ENCODE results near the gene ERC2. TPM values are rescaled to one million over a fixed set of nuclear protein-coding genes. Genes with fewer than 3 reads are reported as not detected.

Gene ERC2
- total and polyA plus RNA-seq, 2 donors (not counting 1 experiment from before 2014, with no cell fraction given), result 0.14 to 0.17 TPM

DNA sequence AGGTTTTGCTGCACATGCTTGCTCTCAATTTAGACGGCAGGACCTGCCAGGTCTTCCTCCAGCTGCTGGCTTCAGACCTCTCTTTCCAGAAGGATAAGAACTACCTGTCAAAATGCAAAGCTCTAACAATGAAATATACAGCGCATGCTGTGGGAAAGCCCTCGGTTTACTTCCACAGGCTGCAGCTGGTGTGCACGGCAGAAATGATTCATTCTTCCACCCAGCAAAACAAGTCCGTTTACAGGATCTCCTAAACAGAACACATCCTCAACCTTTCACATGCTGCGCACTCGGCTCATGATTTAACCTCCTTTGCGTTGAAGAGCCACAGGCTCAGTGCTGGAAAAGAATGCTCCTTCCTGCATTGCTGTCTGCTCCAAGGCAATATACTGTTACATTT is 888.8 kb downstream of the ERC2 start:
- no peak for DNase-seq (ENCODE audit: low read depth in 2 of 2)
- H3K4me3 ChIP-seq (replicated peaks in 1 of 4; ENCODE audit: control extremely low read depth in 1 of 4, insufficient read depth in 1 of 4, low read depth in 3 of 4, low read length in 4 of 4), result no peak overlapping the region
- H4K20me1 ChIP-seq (ENCODE audit: control insufficient read depth, extremely low read depth, insufficient read depth, low read length), result no peaks in the 10 kb centered on the region
- H3K4me2 ChIP-seq (ENCODE audit: extremely low read depth, insufficient read depth, low read length), result no peak overlapping the region
- H2AFZ ChIP-seq (ENCODE audit: low read length), result no peak overlapping the region
- H3K27me3 ChIP-seq (ENCODE audit: control insufficient read depth, insufficient read depth, low read length), result no peaks in the 10 kb centered on the region
- H3K27ac ChIP-seq (ENCODE audit: insufficient read depth, low read length), result no peak overlapping the region
- no peak overlapping the region for H3K9ac ChIP-seq (ENCODE audit: insufficient read depth, low read length)
- H3K9me3 ChIP-seq (ENCODE audit: control insufficient read depth, insufficient read depth, low read depth, low read length), result no peaks in the 10 kb centered on the region
- H3K4me1 ChIP-seq (ENCODE audit: control insufficient read depth, extremely low read depth, insufficient read depth, low read length), result no peaks in the 10 kb centered on the region
- H3K79me2 ChIP-seq (ENCODE audit: control insufficient read depth, insufficient read depth, low read length), result no peaks in the 10 kb centered on the region
- TF ChIP-seq CTCF (conservative IDR thresholded peaks at IDR 0.05 in 1 of 2, IDR thresholded peaks at IDR 0.05 in 1 of 2; ENCODE audit: low read depth in 1 of 2, low read length in 2 of 2) (no peak), EZH2 (IDR thresholded peaks at IDR 0.05; ENCODE audit: low read length, missing control alignments) (no peak)
- H3K36me3 ChIP-seq (ENCODE audit: control insufficient read depth, insufficient read depth, low read length), result no peaks in the 10 kb centered on the region

DNA sequence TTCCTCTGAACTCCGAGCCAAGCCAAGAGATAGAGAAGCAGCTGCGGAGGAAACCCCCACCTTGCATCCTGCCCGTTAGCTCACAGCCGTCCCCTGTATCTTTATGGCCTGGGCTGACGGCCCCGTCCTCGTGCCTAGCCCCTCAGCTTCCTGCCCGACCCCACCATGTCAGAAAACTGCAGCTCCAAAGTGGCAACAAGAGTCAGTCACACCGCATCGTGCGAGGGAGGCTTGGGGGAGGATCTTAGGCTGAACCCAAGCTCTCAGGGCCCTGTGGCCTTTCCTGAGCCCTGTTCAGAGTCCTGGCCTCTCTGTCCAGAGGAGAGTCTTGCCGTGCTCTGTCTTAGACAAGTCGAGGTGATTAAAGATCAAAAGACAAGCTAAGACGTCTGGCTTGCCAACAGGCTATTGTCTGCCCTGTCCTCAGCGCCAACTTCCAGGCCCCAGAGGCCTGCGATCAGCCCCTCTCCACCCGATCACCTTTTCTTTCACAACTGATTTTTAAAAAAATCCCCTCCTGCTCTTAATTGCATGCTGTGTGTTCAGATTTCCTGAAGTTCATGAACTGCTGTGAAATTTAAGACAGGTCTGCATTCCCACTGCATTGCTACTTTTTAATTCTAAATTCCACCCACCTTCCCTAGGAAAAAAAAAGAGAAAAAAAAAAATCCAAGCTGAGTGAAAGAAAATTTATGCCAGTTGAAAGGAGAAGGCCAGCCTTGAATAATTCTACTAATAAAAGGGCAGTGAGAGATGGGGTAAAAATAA is 891.5 kb downstream of the ERC2 start:
- Histone ChIP-seq H2AFZ (ENCODE audit: low read length) (no peak overlapping the region), H3K9ac (ENCODE audit: insufficient read depth, low read length) (no peak overlapping the region), H3K4me3 (replicated peaks in 1 of 4; ENCODE audit: control extremely low read depth in 1 of 4, insufficient read depth in 1 of 4, low read depth in 3 of 4, low read length in 4 of 4) (no peak overlapping the region), H3K36me3 (ENCODE audit: control insufficient read depth, insufficient read depth, low read length) (no peaks in the 10 kb centered on the region), H3K27me3 (ENCODE audit: control insufficient read depth, insufficient read depth, low read length) (no peaks in the 10 kb centered on the region), H4K20me1 (ENCODE audit: control insufficient read depth, extremely low read depth, insufficient read depth, low read length) (no peaks in the 10 kb centered on the region), H3K79me2 (ENCODE audit: control insufficient read depth, insufficient read depth, low read length) (no peaks in the 10 kb centered on the region), H3K9me3 (ENCODE audit: control insufficient read depth, insufficient read depth, low read depth, low read length) (no peaks in the 10 kb centered on the region), H3K4me1 (ENCODE audit: control insufficient read depth, extremely low read depth, insufficient read depth, low read length) (no peaks in the 10 kb centered on the region), H3K4me2 (ENCODE audit: extremely low read depth, insufficient read depth, low read length) (no peak overlapping the region), H3K27ac (ENCODE audit: insufficient read depth, low read length) (no peak overlapping the region)
- no peak for TF ChIP-seq CTCF (conservative IDR thresholded peaks at IDR 0.05 in 1 of 2, IDR thresholded peaks at IDR 0.05 in 1 of 2; ENCODE audit: low read depth in 1 of 2, low read length in 2 of 2)
- TF ChIP-seq EZH2 (IDR thresholded peaks at IDR 0.05; ENCODE audit: low read length, missing control alignments), result no peak
- DNase-seq (ENCODE audit: low read depth in 2 of 2), result no peak

DNA sequence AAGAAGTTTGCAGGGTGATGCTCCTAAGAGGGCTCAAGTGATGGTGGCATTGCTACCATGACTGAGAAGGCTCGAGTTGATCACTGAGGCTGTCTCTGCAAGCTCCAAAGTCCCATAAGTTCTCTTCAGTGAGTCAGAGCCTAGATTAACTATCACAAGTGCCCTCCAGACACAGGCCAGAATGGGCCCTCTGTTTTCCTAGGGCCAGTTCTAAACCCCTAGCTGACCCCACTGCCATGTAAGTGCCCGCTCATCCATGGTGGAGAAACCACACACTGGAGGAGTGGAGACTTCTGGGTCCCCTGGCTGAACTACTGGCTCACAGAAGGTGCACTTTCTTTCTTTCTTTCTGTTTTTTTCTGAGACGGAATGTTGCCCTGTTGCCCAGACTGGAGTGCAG is 893.6 kb downstream of the ERC2 start:
- H3K27me3 ChIP-seq (ENCODE audit: control insufficient read depth, insufficient read depth, low read length), result no peaks in the 10 kb centered on the region
- no peaks in the 10 kb centered on the region for H3K79me2 ChIP-seq (ENCODE audit: control insufficient read depth, insufficient read depth, low read length)
- no peak overlapping the region for H3K27ac ChIP-seq (ENCODE audit: insufficient read depth, low read length)
- H4K20me1 ChIP-seq (ENCODE audit: control insufficient read depth, extremely low read depth, insufficient read depth, low read length), result no peaks in the 10 kb centered on the region
- H3K9ac ChIP-seq (ENCODE audit: insufficient read depth, low read length), result no peak overlapping the region
- H3K4me1 ChIP-seq (ENCODE audit: control insufficient read depth, extremely low read depth, insufficient read depth, low read length), result no peaks in the 10 kb centered on the region
- TF ChIP-seq EZH2 (IDR thresholded peaks at IDR 0.05; ENCODE audit: low read length, missing control alignments), result no peak
- no peak for TF ChIP-seq CTCF (conservative IDR thresholded peaks at IDR 0.05 in 1 of 2, IDR thresholded peaks at IDR 0.05 in 1 of 2; ENCODE audit: low read depth in 1 of 2, low read length in 2 of 2)
- H2AFZ ChIP-seq (ENCODE audit: low read length), result no peak overlapping the region
- H3K36me3 ChIP-seq (ENCODE audit: control insufficient read depth, insufficient read depth, low read length), result no peaks in the 10 kb centered on the region
- H3K9me3 ChIP-seq (ENCODE audit: control insufficient read depth, insufficient read depth, low read depth, low read length), result no peaks in the 10 kb centered on the region
- DNase-seq (ENCODE audit: low read depth in 2 of 2), result no peak
- H3K4me3 ChIP-seq (replicated peaks in 1 of 4; ENCODE audit: control extremely low read depth in 1 of 4, insufficient read depth in 1 of 4, low read depth in 3 of 4, low read length in 4 of 4), result no peak overlapping the region
- H3K4me2 ChIP-seq (ENCODE audit: extremely low read depth, insufficient read depth, low read length), result no peak overlapping the region

Data from fibroblast of lung (primary cell).